K562 (cell line): ENCODE measurements around the gene BCAS2. TPM values are rescaled to one million over a fixed set of nuclear protein-coding genes. Genes with fewer than 3 reads are reported as not detected.

Source experiments
- ARID1B ChIP-seq: fragments of 450-650 bp; IDR thresholded peaks from 2 replicates; pipeline ENCODE4 v1.6.1; 2016; ENCODE audit warnings: antibody characterized with exemption, mild to moderate bottlenecking, inconsistent platforms
- DIDO1 ChIP-seq: fragments of 450-650 bp; IDR thresholded peaks from 2 replicates; pipeline ENCODE4 v1.6.1; 2016; ENCODE audit warnings: low read depth, missing biosample characterization, missing genetic modification characterization
- ETS2 ChIP-seq: IDR thresholded peaks from 2 replicates; pipeline ENCODE4 v1.6.1; 2016; ENCODE audit warnings: borderline replicate concordance, missing genetic modification characterization, mild to moderate bottlenecking, moderate library complexity, missing compliant biosample characterization; ENCODE audit not compliant: poor library complexity, severe bottlenecking
- MGA ChIP-seq: fragments of 450-650 bp; IDR thresholded peaks from 2 replicates; pipeline ENCODE4 v1.6.1; 2016; ENCODE audit warnings: mild to moderate bottlenecking, moderate library complexity
- SUPT5H ChIP-seq: fragments of 450-650 bp; IDR thresholded peaks from 2 replicates; pipeline ENCODE4 v1.6.1; 2016
- ZNF318 ChIP-seq, 2 experiments: fragments of 450-650 bp; IDR thresholded peaks; 2 replicates each; pipeline ENCODE4 v1.6.1; 2016; ENCODE audit warnings: mild to moderate bottlenecking in 2 of 2, borderline replicate concordance in 1 of 2, low read depth in 1 of 2, moderate library complexity in 1 of 2
- polyA plus RNA-seq, 8 experiments: library from polyadenylated mRNA; depleted of rRNA in 4 of 8; stranded (reverse) in 5 of 8; unstranded in 3 of 8; fragments of >200 nt; fragmentation: Nextera tagmentation in 2 of 8; fragmentation: Illumina TruSeq in 1 of 8; extraction: Ambion mirVana in 2 of 8; extraction: Trizol in 1 of 8; gene quantifications; 2 replicates each; pipeline versions ENCODE4 v1.2.1 to v1.2.3, GENCODE V29; 2011 to 2014; ENCODE audit warnings: inconsistent platforms in 1 of 8, missing spikeins in 1 of 8
- total RNA-seq, 7 experiments: library from RNA; depleted of rRNA in 6 of 7; stranded (reverse); fragments of >200 nt in 6 of 7; fragmentation: Illumina TruSeq in 2 of 7; extraction: Trizol in 2 of 7; gene quantifications; 2 replicates each; pipeline versions ENCODE4 v1.2.1 to v1.2.3, GENCODE V29; 2011 to 2021; ENCODE audit warnings: low replicate concordance in 1 of 7

The BCAS2 gene
- total and polyA plus RNA-seq, 9 of the 15 experiments (the other 6 are each of a cell fraction or from before 2014, with no cell fraction given): 59.3 to 183 (median 81.1) TPM

DNA sequence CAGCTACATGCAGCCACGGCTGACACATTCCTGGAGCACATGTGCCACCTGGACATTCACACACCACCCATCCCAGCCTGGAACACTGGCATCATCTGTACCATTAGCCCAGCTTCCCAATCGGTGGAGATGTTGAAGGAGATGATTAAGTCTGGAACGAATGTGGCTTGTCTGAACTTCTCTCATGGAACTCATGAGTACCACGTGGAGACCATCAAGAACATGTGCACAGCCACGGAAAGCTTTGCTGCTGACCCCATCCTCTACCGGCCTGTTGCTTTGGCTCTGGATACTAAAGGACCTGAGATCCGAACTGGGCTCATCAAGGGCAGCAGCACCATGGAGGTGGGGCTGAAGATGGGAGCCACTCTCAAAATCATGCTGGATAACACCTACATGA, 45.4 kb downstream of the BCAS2 start (continued):
- no peak for TF ChIP-seq DIDO1 (tag)
- no peak for TF ChIP-seq ARID1B
- no peak for TF ChIP-seq ZNF318 (IDR thresholded peaks at IDR 0.05; ENCODE audit: borderline replicate concordance in 1 of 2, low read depth in 1 of 2)
- no peak for TF ChIP-seq ETS2 (tag)
- TF ChIP-seq SUPT5H: no peak
- peak; percentile 29; the same call in 1 of the 2 replicates for TF ChIP-seq MGA
